K562 (cell line): ENCODE measurements around the gene CHCHD6. TPM values are rescaled to one million over a fixed set of nuclear protein-coding genes. Genes with fewer than 3 reads are reported as not detected.

Source experiments
- ATAC-seq: fragments of 200-7000 bp; cut with Tn5 transposase; 3 replicates; pipeline ENCODE4 v1.9.1; 2020; ENCODE audit warnings: moderate library complexity
- BruUV-seq: library from RNA; stranded (reverse); fragments of 400-500 nt; replicated peaks from 2 replicates; lab custom pipeline; 2021; lab: Mats Ljungman, UMichigan
- CTCF ChIA-PET: fragments of 300-600 bp; formaldehyde crosslinking; extraction: SDS; loops from one replicate; lab custom pipeline; 2021; ENCODE audit warnings: low intra/inter-chr PET ratio; lab: Yijun Ruan, JAX
- POLR2A ChIA-PET: fragments of 300-600, 350-650 bp; sonication (Branson Sonifier 250); formaldehyde crosslinking; extraction: SDS; loops from one replicate; lab custom pipeline; 2021; ENCODE audit warnings: antibody characterized with exemption, inconsistent platforms; lab: Yijun Ruan, JAX
- DNase-seq, 4 experiments: peaks; one replicate each; pipeline versions ENCODE4 v3.0.0 to v3.0.0-alpha.2; 2011 to 2018; ENCODE audit warnings: low spot score in 3 of 4, mixed read lengths in 3 of 4; ENCODE audit errors: extremely low read depth in 1 of 4
- FAIRE-seq: peaks from 2 replicates; lab custom pipeline; 2011; peaks lifted over from hg19 to GRCh38; lab: Jason Lieb, UNC
- H2AFZ ChIP-seq: 2 replicates; pipeline ENCODE4 v1.6.0; 2011; ENCODE audit warnings: low read depth, low read length, control low read depth, inconsistent platforms
- H3K27ac ChIP-seq: fragments of 200-600 bp; 3 replicates; pipeline ENCODE4 v1.8.0; 2011; ENCODE audit warnings: low read depth, mild to moderate bottlenecking, control low read depth, inconsistent platforms, low read length, moderate library complexity, mixed read lengths; ENCODE audit errors: extremely low read depth
- H3K27me3 ChIP-seq, 2 experiments: fragments of 300-600 bp in 1 of 2; 2 replicates in 1 of 2; 3 replicates in 1 of 2; pipeline versions ENCODE4 v1.6.0 to v1.8.0; 2011; ENCODE audit warnings: inconsistent platforms in 2 of 2, low read length in 2 of 2, mild to moderate bottlenecking in 1 of 2, mixed read lengths in 1 of 2, moderate library complexity in 1 of 2; ENCODE audit not compliant: control insufficient read depth in 2 of 2, insufficient read depth in 2 of 2
- H3K36me3 ChIP-seq: fragments of 300-600 bp; 3 replicates; pipeline ENCODE4 v1.8.0; 2011; ENCODE audit warnings: mild to moderate bottlenecking, low read length, inconsistent platforms; ENCODE audit not compliant: control insufficient read depth, insufficient read depth
- H3K4me1 ChIP-seq, 2 experiments: fragments of 200-600 bp in 1 of 2; replicated peaks in 1 of 2; 2 replicates in 1 of 2; 3 replicates in 1 of 2; pipeline versions ENCODE4 v1.5.1 to v1.8.0; 2011; ENCODE audit warnings: inconsistent platforms in 2 of 2, low read length in 2 of 2, mild to moderate bottlenecking in 1 of 2, mixed read lengths in 1 of 2, moderate library complexity in 1 of 2; ENCODE audit not compliant: control insufficient read depth in 2 of 2, insufficient read depth in 2 of 2
- H3K4me2 ChIP-seq: 2 replicates; pipeline ENCODE4 v1.6.1; 2011; ENCODE audit warnings: low read length, control low read depth, inconsistent platforms, mixed read lengths; ENCODE audit not compliant: insufficient read depth
- H3K4me3 ChIP-seq: fragments of 200-600 bp; sonication (generic), shearing (Covaris generic); 2 replicates; pipeline ENCODE4 v1.5.1; 2016; ENCODE audit warnings: control low read depth, inconsistent platforms
- H3K79me2 ChIP-seq: fragments of 200-600 bp; 3 replicates; pipeline ENCODE4 v1.8.0; 2011; ENCODE audit warnings: low read length, inconsistent platforms; ENCODE audit not compliant: control insufficient read depth, insufficient read depth
- H3K9ac ChIP-seq, 2 experiments: 2 replicates each; pipeline versions ENCODE4 v1.6.0 to v1.6.1; 2011; ENCODE audit warnings: low read depth in 2 of 2, low read length in 2 of 2, control low read depth in 1 of 2, inconsistent platforms in 1 of 2, mild to moderate bottlenecking in 1 of 2, mixed read lengths in 1 of 2; ENCODE audit not compliant: insufficient read depth in 1 of 2
- H3K9me1 ChIP-seq: one replicate; pipeline ENCODE4 v1.6.0; 2011; ENCODE audit warnings: inconsistent platforms, mild to moderate bottlenecking, low read length, moderate library complexity; ENCODE audit not compliant: control insufficient read depth, insufficient read depth
- H3K9me3 ChIP-seq: replicated peaks from 2 replicates; pipeline ENCODE4 v1.5.1; 2011; ENCODE audit warnings: low read depth, low read length, inconsistent platforms; ENCODE audit not compliant: control insufficient read depth, insufficient read depth
- H4K20me1 ChIP-seq: replicated peaks from 2 replicates; pipeline ENCODE4 v1.6.1; 2011; ENCODE audit warnings: low read length, inconsistent platforms, mixed read lengths; ENCODE audit not compliant: control insufficient read depth, insufficient read depth
- COPS2 ChIP-seq: fragments of 450-650 bp; conservative IDR thresholded peaks from 2 replicates; pipeline ENCODE4 v1.6.1; 2016; ENCODE audit warnings: mild to moderate bottlenecking, moderate library complexity
- RAD21 ChIP-seq, 2 experiments: fragments of 250-450 bp in 1 of 2; fragments of 450-650 bp in 1 of 2; sonication (Bioruptor Pico) in 1 of 2; formaldehyde crosslinking in 1 of 2; IDR thresholded peaks in 1 of 2; conservative IDR thresholded peaks in 1 of 2; 2 replicates each; pipeline versions ENCODE4 v1.4.0 to v1.8.0; 2020 to 2022; ENCODE audit warnings: mild to moderate bottlenecking in 2 of 2, moderate library complexity in 1 of 2
- SAFB2 ChIP-seq: fragments of 200-400 bp; formaldehyde crosslinking; IDR thresholded peaks from 2 replicates; pipeline ENCODE4 v1.6.1; 2018; ENCODE audit warnings: borderline replicate concordance, low read length, low read depth, moderate library complexity; ENCODE audit not compliant: severe bottlenecking
- U2AF1 ChIP-seq: fragments of 200-400 bp; formaldehyde crosslinking; optimal IDR thresholded peaks from 2 replicates; pipeline ENCODE3; 2017; ENCODE audit warnings: mild to moderate bottlenecking, low read depth, low read length, moderate library complexity
- ZKSCAN8 ChIP-seq: fragments of 200-800 bp; sonication (Bioruptor generic); IDR thresholded peaks from 2 replicates; pipeline ENCODE4 v1.6.1; 2016; ENCODE audit warnings: missing genetic modification characterization, missing compliant biosample characterization
- ZNF311 ChIP-seq: fragments of 250-450 bp; sonication (Bioruptor Pico); IDR thresholded peaks from 2 replicates; pipeline ENCODE4 v1.4.0; 2020; ENCODE audit warnings: mild to moderate bottlenecking, moderate library complexity
- ZZZ3 ChIP-seq: fragments of 450-650 bp; IDR thresholded peaks from 2 replicates; pipeline ENCODE4 v1.6.1; 2016; ENCODE audit warnings: antibody characterized with exemption, mild to moderate bottlenecking, moderate library complexity
- WGBS: fragments of 100-300 bp; shearing (Covaris generic); methylation state at CpG from one replicate; pipeline ENCODE4 v1.1.6; 2016; ENCODE audit warnings: low coverage, mixed read lengths; ENCODE audit not compliant: insufficient coverage; ENCODE audit errors: missing lambda C conversion rate; 5-methylcytosine and 5-hydroxymethylcytosine counted together
- in situ Hi-C: fragments of 300-500 bp; cut with MboI; formaldehyde crosslinking; loops from 4 replicates; pipeline ENCODE4 v1.15.0; 2018; ENCODE audit warnings: inconsistent platforms, mixed read lengths
- intact Hi-C: fragments of 100-400 bp; cut with micrococcal nuclease; formaldehyde crosslinking; loops from 2 replicates; pipeline ENCODE4 v1.14.2; 2022
- polyA plus RNA-seq, 8 experiments: library from polyadenylated mRNA; depleted of rRNA in 4 of 8; stranded (reverse) in 5 of 8; unstranded in 3 of 8; fragments of >200 nt; fragmentation: Nextera tagmentation in 2 of 8; fragmentation: Illumina TruSeq in 1 of 8; extraction: Ambion mirVana in 2 of 8; extraction: Trizol in 1 of 8; gene quantifications; 2 replicates each; pipeline versions ENCODE4 v1.2.1 to v1.2.3, GENCODE V29; 2011 to 2014; ENCODE audit warnings: inconsistent platforms in 1 of 8, missing spikeins in 1 of 8
- total RNA-seq, 7 experiments: library from RNA; depleted of rRNA in 6 of 7; stranded (reverse); fragments of >200 nt in 6 of 7; fragmentation: Illumina TruSeq in 2 of 7; extraction: Trizol in 2 of 7; gene quantifications; 2 replicates each; pipeline versions ENCODE4 v1.2.1 to v1.2.3, GENCODE V29; 2011 to 2021; ENCODE audit warnings: low replicate concordance in 1 of 7

Gene CHCHD6
- total and polyA plus RNA-seq, 9 of the 15 experiments (the other 6 are each of a cell fraction or from before 2014, with no cell fraction given): 4.6 to 18.6 (median 10.9) TPM

GRCh38 chr3:126976906-126977305 lies 272.9 kb downstream of the CHCHD6 start:
- no peak overlapping the region for H3K4me3 ChIP-seq
- no peak overlapping the region for H2AFZ ChIP-seq
- ChIA-PET CTCF (no interaction called here), POLR2A (no interaction called here)
- no peaks in the 10 kb centered on the region for H4K20me1 ChIP-seq
- FAIRE-seq (no peak), DNase-seq (no peak), ATAC-seq (no peak)
- no TSS peak for BruUV-seq
- in situ Hi-C loops (loop anchor here (5.0 kb wide), 1 partner anchor 225 kb away; no protein-coding TSS in a partner anchor), intact Hi-C loops (no loop called here)
- H3K9ac ChIP-seq: no peak overlapping the region
- H3K9me3 ChIP-seq: peaks cover 5% of the 10 kb centered on the region; the same call in 1 of the 2 replicates
- peaks cover 3 to 10% of the 10 kb centered on the region in 2 experiments; a peak in 4 of 5 replicates for H3K4me1 ChIP-seq
- H3K4me2 ChIP-seq: no peak overlapping the region
- H3K36me3 ChIP-seq: no peaks in the 10 kb centered on the region
- no peak overlapping the region for H3K27ac ChIP-seq
- no peaks in the 10 kb centered on the region for H3K27me3 ChIP-seq
- H3K79me2 ChIP-seq: no peaks in the 10 kb centered on the region
- TF ChIP-seq ZZZ3 (no peak), U2AF1 (no peak), SAFB2 (no peak), ZNF311 (CRISPR knock-in tag) (no peak), ZKSCAN8 (CRISPR knock-in tag) (no peak), COPS2 (no peak), RAD21 (CRISPR knock-in tag; conservative IDR thresholded peaks at IDR 0.05 in 1 of 2, IDR thresholded peaks at IDR 0.05 in 1 of 2) (no peak)
- WGBS: 44% methylated on average over 3 of the region's 7 CpGs
- no peaks in the 10 kb centered on the region for H3K9me1 ChIP-seq
